Muscle of arm (tissue), 12 donors: Measurements from ENCODE around the gene TSEN2. TPM values are rescaled to one million over a fixed set of nuclear protein-coding genes. Genes with fewer than 3 reads are reported as not detected.
"Not testable (repeated sequence)": the region's sequence is repeated elsewhere in the genome, so short reads cannot be mapped to it uniquely, and the experiment has no call there.

Experiments
- DNase-seq: peaks from one replicate; pipeline ENCODE4 v3.0.0-alpha.2; 2013
- polyA plus RNA-seq, 12 donors: library from polyadenylated mRNA; unstranded; fragments of 120-200 nt; gene quantifications; one replicate each; pipeline ENCODE4 v1.2.1, GENCODE V29; 2013; ENCODE audit not compliant: insufficient read length in 12 of 12

Gene TSEN2
- polyA plus RNA-seq, 12 donors: 8.2 to 21.3 (median 11.2) TPM; not detected in 2

- DNase-seq: no peak
Observed at GRCh38 chr3:12503126-12503957, 19.1 kb downstream of the TSEN2 start.

GRCh38 chr3:12506201-12506709, 22.0 kb downstream of the TSEN2 start:
- no peak for DNase-seq

DNA sequence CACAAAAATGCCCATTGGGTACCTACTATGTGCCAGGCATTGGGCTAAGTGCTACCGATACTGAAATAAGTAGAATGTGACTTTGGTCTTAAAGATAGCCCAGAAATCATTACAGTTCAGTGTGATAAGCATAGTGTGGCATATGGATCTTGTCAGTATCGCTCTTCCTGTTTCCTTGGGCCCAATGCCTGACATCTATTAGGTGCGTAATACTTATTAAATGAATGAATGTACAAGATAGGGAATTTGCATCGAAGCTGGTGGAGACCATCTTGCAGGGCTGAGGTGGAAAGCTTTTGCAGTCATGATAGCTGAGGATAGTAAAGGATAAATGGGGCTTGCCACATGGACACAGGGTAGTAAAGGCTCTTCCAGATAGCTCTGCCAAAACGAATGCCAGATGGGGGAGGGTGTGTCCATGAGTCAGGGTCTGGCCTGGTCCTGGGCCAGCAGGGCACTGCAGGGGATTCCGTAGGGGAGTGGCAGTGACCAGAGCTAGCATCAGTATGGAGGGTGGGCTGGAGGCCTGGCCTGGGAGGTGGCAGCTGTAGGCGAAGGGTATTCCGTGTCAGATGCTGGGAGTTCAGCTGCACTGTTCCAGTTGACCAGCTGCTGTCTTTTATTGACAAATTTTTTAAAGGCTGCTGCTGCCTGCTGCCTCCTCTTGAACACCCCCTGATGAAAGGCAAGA, 23.5 kb downstream of the TSEN2 start:
- no peak for DNase-seq

DNA sequence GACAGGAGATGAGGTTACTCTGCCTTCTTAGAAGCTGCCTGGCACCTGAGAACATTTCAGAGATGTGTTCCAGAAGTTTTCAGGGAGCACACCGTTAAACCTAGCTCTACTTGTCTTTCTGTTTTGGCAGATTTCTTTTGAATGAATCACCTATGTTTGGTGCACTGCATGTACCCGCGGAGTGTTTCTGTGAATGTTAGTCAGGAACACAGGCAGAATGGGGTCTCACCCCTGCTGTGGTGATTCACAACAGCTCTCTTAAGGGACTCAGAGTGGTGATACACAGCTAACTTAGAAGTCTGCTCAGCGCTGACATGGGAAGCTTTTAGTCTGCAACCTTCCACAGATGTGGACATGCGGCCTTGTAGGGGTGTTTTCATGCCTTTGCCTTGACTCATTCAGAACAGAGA, 24.0 kb downstream of the TSEN2 start:
- DNase-seq: no peak

- DNase-seq: no peak
Observed at GRCh38 chr3:12509466-12509865, 25.2 kb downstream of the TSEN2 start.

DNA sequence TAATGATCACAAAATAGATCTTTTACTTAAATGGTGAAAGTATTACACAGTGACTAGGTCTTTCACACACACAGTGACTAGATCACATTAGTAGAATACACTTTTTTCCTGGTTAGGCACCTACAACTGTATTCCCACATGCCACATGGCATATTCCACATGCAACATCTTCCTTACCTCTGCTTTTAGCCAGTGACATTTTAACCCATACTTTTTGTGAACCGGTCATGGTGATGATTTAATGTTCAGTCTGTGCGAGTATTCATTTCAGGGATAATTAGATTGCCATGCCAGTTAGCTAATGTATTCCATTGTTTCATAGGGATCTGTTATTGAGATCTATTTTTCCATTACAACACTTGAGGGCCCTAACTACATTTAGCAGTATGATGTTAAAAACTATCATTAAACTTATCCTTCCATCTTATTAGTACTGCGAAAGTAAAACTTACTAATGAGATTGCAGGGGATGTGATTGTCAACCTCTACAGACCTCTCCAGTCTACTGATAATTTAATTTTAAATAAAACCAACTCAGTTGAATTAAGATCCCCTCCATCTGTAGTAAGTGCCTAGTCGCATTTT, 28.3 kb downstream of the TSEN2 start:
- no peak for DNase-seq

DNA sequence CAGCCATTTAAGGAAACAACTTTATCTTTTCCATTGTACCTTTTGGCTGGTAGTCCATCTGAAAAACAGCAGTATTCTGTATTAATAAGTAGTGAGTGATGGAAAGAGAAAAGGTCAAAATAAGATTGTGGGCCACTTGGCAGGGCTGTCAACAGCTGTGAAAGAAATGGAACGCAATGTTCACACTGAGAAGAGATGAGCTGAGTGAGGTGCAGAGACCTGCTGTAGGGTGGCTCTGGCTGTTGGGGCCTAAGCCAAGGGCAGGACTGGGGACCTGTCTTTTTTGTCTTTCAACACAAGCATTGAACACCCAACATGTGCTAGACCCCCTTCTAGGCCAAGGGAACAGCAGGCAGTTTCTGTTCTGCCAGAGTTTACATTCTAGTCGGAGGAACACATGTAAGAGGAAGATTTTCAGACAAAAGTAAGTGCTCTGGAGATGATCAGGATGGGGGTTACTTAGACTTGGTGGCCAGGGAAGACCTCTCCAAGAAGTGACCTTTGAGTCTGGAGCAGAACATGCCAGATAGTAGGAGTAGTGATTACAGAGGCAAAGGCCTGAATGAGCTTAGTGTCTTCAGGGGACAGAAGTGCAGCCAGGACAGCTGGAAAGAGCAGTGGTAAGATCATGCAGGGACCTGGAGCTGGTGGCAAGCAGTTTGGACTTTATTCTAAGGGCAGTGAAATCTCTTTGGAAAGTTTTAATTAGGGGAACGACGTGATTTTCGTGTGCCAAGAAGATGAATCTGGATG, 29.6 kb downstream of the TSEN2 start:
- DNase-seq: no peak

GRCh38 chr3:12515631-12516030, 31.4 kb downstream of the TSEN2 start:
- DNase-seq: no peak

DNA sequence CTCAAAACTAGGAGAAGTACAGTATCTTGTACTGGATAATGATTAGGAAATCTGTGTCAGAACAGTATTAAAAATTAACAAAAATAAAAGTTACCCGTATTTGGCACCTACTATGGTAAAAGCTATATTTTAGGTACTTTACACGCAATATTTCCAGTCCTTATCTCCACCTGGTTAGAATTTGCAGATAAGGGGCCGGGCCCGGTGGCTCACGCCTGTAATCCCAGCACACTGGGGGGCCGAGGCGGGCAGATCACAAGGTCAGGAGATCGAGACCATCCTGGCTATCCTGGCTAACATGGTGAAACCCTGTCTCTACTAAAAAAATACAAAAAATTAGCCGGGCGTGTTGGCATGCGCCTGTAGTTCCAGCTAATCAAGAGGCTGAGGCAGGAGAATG, 32.6 kb downstream of the TSEN2 start:
- no peak for DNase-seq

DNA sequence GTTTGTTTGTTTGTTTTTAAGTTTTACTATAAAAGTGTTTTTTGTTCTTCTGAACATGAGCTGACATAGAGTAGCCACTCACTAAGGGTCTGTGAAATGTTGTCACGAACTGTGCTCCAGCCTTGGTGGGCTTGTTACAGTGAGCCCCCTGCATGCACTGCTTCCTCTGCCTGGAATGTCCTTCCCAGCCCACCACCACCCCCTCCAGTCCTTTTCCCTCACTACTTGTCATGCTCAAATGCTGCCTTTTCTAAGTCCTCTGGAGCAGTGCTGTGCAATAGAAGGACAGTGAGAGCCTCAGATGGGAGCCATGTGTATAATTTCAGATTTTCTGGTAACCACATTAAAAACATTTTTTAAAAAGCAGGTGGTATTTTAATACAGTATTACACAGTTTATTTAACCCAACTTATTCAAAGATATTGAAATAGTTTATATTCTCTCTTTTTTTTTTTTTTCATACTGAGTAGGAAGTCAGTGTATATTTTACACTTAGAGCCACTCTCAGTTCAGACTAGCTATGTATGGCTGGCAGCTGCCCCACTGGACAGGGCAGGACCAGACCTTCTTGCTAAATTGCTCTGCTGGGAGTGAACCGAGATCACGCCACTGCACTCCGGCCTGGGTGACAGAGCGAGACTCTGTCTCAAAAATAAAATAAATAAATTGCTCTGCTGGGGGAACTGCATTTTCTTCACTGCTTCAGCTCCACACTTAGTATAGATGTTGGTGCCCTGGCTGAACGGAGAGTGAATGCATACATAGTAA, 34.2 kb downstream of the TSEN2 start:
- no peak for DNase-seq

- no peak for DNase-seq
Observed at GRCh38 chr3:12521010-12521409, 36.7 kb downstream of the TSEN2 start.

DNA sequence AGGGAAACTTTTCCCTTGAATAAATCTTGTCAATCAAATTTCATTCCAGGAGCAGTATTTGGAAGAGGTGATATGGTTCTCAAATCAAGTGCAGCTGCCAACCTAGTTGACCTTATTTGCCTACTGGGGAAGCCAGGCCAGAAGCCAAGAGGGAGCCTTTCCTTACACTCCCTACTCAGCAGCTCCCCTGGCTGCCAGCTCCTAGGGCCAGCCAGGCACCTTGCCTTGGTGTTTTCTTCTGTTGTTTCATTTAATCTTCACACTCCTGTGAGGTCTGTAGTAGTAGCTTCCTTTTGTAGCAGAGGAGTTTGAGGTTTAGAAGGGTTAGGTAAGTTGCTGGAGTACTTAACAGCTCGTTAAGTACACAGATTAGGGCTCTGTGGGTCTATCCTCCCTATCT, 38.4 kb downstream of the TSEN2 start:
- DNase-seq: no peak

- no peak for DNase-seq
Observed at GRCh38 chr3:12527757-12528143, 43.5 kb downstream of the TSEN2 start.

DNA sequence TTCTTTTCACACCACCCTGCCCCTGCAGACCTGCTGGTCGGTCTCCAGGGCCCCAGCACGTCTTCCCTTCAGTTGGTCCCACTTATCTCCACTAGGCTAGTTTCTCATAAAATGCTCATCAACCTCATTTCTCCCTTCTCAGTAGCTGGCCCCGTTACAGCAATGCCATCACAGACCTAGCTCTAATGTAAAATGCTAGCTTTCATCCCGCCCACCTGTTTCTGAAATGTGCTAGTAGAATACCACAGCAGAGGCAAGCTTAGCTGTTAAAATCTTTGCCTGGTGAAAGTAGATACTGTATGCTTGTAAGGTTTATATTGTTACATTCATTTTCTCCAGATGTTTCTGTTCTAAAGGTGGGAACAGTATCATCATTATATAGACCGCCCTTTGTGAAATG, 47.9 kb downstream of the TSEN2 start:
- no peak for DNase-seq

DNA sequence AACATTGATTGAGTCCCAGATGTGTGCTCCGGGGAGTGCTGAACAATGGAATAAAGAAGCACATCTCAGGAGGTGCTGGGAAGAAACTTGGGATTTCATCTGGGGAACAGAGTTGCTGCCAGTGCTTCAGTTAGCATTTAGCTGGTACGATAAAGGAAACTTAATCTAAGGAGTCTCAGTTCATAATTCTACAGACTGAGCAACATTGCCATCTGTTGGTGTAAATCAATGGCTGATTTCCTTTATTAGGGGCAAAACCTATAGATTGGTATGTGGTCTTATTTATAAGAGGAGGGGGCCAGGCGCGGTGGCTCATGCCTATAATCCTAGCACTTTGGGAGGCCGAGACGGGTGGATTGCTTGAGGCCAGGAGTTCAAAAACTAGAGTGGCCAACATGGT, 52.1 kb downstream of the TSEN2 start:
- DNase-seq: no peak

DNA sequence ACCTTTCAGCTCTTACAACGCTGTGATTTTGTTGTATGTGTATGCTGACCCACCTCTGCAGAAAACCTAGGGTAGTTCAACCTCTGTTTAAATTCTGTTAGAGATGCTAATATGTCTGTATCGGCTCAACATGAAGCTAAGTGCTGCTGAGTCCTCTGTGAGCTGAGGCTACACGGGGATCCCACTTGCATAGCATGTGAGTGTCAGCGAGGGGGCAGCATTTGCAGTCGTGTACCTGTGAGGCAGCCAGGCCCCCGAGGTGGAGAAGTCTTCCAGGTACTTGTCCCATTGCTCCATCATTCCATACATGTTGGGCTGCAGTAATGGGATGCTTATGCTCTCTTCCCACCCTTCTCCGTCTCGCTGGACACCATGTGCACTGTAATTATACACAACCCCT, 57.3 kb downstream of the TSEN2 start:
- no peak for DNase-seq

DNA sequence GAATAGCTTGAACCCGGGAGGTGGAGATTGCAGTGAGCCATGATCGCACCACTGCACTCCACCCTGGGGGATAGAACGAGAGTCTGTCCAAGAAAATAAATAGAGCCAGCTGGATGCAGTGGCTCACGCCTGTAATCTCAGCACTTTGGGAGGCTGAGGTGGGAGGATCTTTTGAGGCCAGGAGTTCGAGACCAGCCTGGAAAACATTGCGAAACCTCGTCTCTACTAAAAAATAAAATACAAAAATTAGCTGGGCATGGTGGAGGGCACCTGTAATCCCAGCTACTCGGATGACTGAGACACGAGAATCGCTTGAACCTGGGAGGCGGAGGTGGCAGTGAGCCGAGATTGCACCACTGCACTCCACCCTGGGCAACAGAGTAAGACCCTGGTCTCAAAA, 59.2 kb downstream of the TSEN2 start:
- not testable (repeated sequence) for DNase-seq

GRCh38 chr3:12544652-12545472, 60.6 kb downstream of the TSEN2 start:
- DNase-seq: no peak

- no peak for DNase-seq
Observed at GRCh38 chr3:12545473-12545791, 61.2 kb downstream of the TSEN2 start, which contains the start of gene MKRN2OS. TSS of gene MKRN2OS (minus strand) at chr3:12545499. CDS start at chr3:12545464, 35 bp downstream.
